LoVo (cell line): Measurements from ENCODE around the gene SIX6.
"Not testable (repeated sequence)": the region's sequence is repeated elsewhere in the genome, so short reads cannot be mapped to it uniquely, and the experiment has no call there.

ENCODE experiments used
- DNase-seq: peaks from one replicate; pipeline ENCODE4 v3.0.0-alpha.2; 2016; ENCODE audit warnings: low spot score

Gene SIX6

GRCh38 chr14:60508707-60509437, at the start of gene SIX6:
TSS of gene SIX6 (plus strand) at chr14:60509146. CDS start at chr14:60509399, 253 bp downstream.
- no peak for DNase-seq

GRCh38 chr14:60480248-60480647, 28.7 kb upstream of the SIX6 start:
- not testable (repeated sequence) for DNase-seq

GRCh38 chr14:60482743-60483142, 26.2 kb upstream of the SIX6 start:
- no peak for DNase-seq

- no peak for DNase-seq
Observed at GRCh38 chr14:60485057-60485597, 23.8 kb upstream of the SIX6 start.

- no peak for DNase-seq
Observed at GRCh38 chr14:60485598-60486251, 23.2 kb upstream of the SIX6 start, which contains the start of gene C14orf39. TSS of gene C14orf39 (minus strand) at chr14:60486063. CDS start at chr14:60485078, 985 bp downstream.

- no peak for DNase-seq
Observed at GRCh38 chr14:60487211-60487610, 21.7 kb upstream of the SIX6 start.

GRCh38 chr14:60488175-60488574, 20.8 kb upstream of the SIX6 start:
- DNase-seq: no peak

GRCh38 chr14:60490270-60490669, 18.7 kb upstream of the SIX6 start:
- DNase-seq: no peak

- DNase-seq: no peak
Observed at GRCh38 chr14:60495946-60496345, 13.0 kb upstream of the SIX6 start.

GRCh38 chr14:60502541-60502940, 6.4 kb upstream of the SIX6 start:
- no peak for DNase-seq

- DNase-seq: no peak
Observed at GRCh38 chr14:60505448-60505847, 3.5 kb upstream of the SIX6 start.

GRCh38 chr14:60506010-60506409, 2.9 kb upstream of the SIX6 start:
- no peak for DNase-seq

- DNase-seq: no peak
Observed at GRCh38 chr14:60506462-60506984, 2.4 kb upstream of the SIX6 start.

GRCh38 chr14:60506985-60507829, 1.7 kb upstream of the SIX6 start:
- DNase-seq: no peak

GRCh38 chr14:60508363-60508706, 611 bp upstream of the SIX6 start:
- no peak for DNase-seq

- DNase-seq: no peak
Observed at GRCh38 chr14:60509438-60510253, 700 bp downstream of the SIX6 start.

GRCh38 chr14:60510254-60510950, 1.5 kb downstream of the SIX6 start:
- no peak for DNase-seq

- no peak for DNase-seq
Observed at GRCh38 chr14:60510951-60511599, 2.1 kb downstream of the SIX6 start.

GRCh38 chr14:60512126-60512525, 3.2 kb downstream of the SIX6 start:
- DNase-seq: no peak

- DNase-seq: no peak
Observed at GRCh38 chr14:60512973-60513571, 4.1 kb downstream of the SIX6 start.
